HG02610 (cell line): ENCODE data around the gene ACTL6B.

ENCODE experiments used
- ATAC-seq: cut with Tn5 transposase; IDR thresholded peaks from one replicate; pipeline ENCODE4 v1.9.1; 2021; ENCODE audit warnings: mild to moderate bottlenecking, moderate library complexity; ENCODE audit not compliant: unreplicated experiment

Gene ACTL6B

DNA sequence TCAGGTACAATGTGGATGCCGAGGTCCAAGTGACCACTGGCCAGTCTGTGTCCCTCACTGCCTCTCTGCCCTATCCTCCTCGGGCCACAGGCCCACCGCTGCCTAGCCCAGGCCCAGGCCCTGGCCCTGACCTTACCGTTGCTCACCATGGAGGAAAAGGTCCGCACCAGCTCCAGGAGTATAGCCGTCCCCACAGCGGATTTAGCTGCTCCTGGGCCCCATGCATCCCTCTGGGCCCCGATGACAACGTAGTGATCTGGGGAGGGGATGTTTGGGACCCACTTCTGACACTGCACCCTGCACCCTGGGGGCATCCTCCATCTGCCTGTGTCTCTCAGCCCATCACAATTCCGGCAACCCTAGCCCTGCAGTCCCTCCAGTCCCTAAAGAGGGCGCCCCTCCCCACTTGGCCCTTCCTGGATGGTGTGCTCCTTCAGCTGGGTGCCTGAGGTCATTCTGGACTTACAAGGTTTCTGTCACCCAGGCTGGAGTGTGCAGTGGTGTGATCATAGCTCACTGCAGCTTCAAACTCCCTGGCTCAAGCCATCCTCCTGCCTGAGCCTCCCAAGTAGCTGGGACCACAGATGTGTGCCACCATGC lies 27.0 kb downstream of the ACTL6B start:
- no peak for ATAC-seq

DNA sequence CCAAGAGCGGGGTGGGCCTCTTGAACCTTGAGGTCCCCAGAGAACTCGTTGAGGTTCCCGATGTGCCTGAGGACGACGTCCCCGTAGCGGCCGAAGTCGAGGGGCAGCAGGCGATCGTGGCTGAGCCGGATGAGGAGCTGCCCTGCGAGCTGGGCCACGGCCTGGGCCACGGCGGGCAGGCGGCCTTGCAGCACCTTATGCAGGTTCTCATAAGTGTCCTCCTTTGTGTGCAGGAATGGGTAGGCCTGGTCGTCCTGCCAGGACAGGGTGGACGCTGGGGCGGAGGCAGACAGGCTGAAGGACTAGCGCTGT lies 29.1 kb downstream of the ACTL6B start:
- no peak for ATAC-seq

DNA sequence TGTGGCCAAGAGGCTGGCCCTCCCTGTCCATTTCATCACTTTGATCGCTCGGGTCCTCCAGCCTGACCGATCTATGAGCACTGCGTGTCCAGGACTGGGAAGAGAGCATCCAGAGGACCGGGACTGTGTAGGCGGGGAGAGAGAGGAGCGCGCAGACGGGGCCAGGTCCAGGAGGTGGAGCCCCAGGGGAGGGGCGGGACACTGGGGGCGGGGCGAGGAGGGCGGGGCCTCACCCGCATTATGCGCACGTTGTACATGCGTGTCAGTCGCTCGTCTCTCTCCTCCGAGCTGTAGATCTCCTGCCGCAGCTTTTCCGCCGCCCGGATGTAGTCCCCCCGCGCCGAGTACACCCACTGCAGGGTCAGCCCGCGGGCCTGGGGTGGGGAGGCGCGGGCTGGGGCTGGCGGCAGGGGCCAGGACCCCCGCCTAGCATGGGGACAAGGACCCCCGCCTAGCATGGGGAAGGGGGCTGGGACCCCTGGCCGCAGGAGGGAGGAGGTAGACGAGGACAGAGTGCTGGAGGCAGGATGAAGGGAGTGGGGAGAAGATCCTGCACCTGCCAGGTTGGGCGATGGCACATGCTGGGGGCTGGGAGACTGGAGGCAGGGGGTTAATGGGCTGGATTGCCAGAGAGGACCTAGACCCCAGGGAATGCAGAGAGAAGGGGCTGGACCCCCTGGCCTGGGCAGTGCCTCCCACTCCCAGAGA lies 29.6 kb downstream of the ACTL6B start:
- ATAC-seq, result peak; percentile 79

DNA sequence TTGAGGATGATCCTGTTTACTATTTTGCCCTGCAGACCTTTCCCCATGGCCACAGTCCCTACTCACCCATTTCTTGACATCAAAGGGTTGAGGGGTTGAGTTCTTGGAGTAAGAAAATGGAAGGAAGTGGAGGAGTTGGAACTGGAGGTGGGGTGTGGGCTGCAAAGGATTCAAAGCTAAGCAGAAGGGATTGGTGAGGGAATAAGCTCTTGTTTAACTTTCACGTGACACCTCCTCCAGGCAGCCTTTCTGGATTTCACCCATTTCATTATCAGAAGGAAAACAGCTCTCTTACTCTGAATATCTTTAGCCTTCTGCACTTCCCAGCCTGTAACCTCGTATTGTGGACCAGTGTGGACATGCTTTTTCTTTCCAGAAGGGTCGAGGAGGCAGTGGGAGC lies 30.2 kb downstream of the ACTL6B start:
- ATAC-seq, result no peak

DNA sequence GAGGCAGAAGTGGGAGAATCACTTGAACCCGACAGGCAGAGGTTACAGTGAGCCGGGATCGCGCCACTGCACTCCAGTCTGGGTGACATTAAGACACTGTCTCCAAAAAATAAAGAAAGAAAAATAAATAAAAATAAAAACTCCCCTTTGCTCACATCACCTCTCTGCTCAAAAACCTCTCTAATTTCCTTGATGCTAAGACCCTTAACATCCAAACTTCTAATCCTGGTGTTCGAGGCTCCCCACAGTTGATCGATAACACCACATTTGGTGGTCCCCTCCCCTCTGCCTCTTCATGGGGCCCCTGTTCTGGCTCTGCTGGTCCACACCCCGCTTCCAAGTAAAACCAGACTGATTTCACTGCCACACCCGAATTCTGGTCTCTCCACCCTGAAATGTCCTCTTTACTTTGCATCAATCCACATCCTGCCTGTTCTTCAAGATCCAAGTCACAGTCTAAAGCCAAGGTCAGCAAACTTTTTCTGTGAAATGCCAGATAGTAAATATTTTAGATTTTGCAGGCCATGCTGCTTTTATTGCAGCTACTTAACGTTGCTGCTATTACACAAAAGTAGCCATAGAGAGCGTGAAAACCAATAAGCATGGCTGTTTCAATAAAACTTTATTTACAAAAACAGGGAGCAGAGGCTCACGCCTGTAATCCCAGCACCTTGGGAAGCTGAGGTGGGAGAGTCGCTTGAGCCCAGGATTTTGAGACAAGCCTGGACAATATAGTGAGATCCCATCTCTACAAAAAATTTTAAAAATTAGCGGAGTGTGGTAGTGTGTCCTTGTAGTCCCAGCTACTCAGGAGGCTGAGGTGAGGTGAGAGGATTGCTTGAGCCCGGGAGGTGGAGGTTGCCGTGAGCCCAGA lies 32.1 kb downstream of the ACTL6B start:
- no peak for ATAC-seq

DNA sequence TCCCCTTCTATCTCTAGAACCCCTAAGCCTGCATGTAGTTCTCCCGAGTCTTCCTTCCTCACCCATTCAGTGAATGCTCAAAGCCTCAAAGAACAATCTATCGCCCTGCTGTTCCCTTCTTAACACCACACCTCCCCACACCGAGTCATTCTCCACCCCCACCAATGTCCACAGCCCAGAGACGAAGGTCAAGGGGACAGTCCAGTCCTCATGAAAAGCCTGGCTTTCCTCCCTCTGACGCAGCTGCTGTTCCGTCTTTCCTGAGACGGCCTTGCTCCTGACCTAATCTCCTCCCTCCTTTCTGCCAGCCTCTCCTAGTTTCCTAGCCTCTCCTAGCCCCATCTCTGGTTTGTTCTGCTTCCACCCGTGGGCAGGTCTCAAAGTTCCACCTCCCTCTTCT lies 34.7 kb downstream of the ACTL6B start:
- ATAC-seq, result no peak

DNA sequence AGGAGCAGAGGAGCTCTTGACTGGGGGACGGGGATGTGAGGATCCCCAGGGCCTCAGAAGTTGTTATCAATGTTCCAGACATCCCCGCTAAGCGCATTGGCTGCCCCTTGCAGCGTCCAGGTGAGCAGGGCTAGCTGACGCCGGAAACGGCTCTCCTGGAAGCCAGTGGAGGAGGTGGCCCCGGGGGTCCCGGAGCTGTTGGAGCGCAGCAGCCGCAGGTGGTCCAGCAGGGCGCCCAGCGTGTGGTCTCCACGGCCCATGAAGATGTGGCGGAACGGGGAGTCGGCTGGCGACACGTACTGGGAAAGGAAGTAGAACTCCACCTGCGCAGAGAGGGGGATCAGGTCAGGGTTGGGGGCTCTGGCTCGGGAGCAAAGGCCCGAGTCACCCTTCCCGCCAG lies 35.4 kb downstream of the ACTL6B start:
- ATAC-seq, result no peak

DNA sequence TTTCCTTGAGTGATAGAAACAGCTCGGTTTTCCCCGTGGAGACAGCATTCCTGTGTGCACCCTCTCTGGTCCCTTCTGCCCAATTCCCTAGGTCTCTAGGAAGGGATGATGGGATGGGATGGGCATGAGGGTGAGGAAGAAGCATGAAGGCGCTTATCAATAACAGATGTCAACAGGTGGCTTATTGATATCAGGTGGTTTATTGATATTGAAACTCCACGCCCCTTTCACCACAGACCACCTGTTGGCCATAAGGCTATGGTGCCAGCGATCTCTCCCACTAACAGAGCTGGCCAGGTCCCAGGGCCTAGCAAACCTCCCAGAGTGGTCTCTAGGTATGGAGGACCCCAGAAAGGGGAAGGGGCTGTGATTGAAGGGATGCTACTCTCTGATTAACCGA lies 36.0 kb downstream of the ACTL6B start:
- ATAC-seq, result no peak

DNA sequence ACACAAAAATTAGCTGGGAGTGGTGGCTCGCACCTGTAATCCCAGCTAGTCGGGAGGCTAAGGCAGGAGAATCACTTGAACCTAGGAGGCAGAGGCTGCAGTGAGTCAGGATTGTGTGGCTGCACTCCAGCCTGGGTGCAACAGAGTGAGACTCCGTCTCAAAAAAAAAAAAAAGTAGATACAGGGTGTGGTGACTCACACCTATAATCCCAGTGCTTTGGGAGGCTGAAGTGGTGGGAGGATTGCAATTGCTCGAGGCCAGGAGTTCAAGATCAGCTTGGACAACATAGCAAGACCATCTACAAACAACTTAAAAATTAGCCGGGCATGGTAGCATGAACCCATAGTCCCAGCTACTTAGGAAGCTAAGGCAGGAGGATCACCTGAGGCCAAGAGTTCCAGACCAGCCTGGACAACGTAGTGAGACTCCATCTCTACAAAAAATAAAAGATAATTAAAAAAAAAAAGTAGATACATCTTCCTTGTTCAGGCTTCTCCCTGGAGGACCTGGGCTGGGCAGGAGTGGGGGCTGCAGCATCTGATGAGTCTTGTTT lies 41.9 kb downstream of the ACTL6B start:
- ATAC-seq, result no peak

DNA sequence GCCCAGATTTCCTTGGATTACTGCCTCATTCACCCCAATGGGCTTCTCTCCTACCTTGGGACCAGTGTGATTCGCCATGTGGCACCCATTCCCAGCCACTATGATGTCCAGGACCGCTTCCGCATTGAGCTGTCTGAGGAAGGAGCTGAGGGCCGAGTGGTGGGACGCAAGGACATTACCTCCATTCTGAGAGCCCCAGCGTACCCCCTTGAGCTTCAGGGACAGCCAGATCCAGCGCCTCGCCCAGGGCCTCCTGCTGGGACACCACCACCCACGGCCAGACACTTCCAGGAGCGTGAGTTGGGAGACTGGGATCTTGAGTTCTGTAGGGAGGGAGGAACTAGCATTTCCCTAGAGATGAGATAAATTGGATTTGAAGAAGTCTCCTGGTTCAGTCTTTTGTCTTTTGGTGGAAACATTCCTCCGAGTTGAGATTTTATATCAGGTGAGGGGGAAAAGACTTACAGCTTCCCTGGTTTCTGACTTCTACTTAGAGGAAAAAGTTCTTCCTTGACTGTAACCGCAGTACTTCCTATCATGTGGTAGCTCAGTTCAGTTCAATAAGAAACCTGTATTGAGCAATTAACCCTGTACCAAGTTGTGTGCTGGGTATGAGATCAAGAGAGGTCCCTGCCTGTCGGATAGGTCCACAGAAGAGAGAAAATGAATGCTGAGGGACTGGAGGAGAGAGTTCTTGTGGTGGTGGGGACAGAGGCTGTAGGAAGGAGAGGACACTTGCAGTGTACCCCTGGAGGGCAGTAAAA lies 42.7 kb downstream of the ACTL6B start:
- ATAC-seq, result no peak

DNA sequence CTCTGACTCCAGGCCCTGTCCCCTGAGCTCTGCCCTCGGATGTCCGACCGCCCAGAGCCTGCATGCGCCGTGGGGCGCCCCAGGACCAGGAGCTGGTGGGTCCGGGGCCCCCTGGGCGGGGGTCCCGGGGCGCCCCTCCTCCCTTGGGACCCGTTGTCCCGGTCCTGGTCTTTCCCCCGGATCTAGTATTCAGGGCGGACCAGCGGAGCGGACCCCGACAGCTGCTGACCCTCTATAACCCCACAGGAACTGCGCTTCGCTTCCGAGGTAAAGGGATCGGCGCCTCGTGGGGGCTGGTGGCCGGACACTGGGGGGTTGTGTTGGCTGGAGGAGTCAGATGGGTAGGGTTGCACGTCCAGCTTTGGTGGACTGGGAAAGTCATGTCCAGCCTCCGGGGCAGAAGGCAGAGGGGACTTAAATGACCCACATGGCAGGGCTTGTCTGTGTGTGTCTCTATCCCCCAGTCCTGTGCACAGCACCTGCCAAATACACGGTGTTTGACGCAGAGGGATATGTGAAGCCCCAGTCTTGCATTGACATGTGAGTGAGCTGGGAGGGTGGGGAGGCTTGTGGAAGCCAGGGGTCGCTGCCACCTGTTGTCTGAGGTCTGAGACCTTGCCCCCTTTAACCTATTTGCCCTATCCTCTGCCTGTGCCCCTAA lies 43.4 kb downstream of the ACTL6B start:
- no peak for ATAC-seq

DNA sequence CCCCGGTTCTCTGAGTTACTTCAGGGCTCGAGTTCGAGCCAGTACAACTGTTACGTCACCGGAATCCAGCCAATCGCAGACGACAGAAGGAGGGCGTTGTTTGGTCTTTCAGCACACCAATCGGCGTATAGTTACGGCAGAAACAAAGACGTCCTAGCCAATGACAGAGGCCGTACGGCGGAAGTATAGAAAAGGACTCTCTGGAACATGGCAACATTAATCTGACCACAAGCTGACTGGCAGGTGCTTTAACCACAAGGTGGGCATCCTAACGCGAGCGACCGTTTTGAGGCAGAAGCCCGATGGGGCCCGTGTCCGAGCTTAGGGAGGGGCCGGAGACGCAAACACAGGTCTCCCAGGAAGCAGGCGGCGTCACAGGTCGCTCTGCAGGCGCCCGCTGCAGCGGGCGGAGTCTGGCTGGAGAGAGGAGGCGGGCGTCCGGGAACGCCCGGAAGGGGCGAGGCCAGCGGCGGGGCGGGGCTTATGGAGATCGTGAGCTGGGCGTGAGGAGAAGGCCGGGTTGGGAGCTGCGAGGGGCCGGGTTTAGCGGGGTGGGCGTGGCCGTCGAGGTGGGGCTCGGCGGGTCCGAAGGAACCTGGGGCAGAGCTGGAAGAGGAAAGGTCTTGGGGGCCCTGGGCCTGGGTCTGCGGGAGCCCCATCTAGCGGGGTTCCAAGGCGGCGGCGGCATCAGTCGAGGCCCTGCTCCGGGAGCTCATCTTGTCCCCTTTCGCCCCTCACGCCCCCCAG lies 44.1 kb downstream of the ACTL6B start, which contains the start of gene MOSPD3:
MOSPD3 (plus strand) TSS at position 558 of the 747 bp plus-strand sequence. CDS start 252 bp downstream, outside the sequence.
- peak; percentile 90 for ATAC-seq

DNA sequence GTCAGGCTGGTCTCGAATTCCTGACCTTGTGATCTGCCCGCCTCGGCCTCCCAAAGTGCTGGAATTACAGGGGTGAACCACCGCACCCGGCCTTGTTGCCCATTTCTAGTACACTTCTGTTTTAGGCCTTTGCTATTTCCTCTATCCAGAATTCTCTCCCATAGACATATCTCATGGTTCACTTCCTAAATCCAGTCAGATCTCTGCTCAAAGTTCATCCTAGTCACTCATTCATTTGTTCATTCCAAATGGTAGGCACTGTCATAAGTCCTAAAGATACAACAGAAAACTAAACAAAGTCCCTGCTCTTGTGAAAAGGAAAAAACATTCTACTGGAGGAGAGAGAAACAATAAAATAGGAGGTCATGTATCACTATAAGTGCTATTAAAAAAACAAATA lies 46.3 kb downstream of the ACTL6B start:
- ATAC-seq, result no peak

DNA sequence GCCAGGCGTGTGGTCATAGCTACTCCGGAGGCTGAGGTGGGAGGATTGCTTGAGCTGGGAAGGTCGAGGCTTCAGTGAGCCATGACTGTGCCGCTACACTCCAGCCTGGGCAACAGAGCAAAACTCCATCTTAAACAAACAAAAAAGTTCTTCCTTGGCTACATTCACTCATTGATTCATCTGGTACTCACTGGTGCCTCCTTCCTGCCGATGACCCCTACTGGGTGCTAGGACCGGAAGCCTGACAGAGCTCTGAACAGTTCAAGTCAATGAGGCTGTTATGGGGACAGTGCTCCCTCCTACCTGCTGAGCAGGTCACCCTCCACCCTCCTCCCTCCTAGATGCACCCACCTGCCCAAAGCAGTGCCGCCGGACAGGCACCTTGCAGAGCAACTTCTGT lies 49.1 kb downstream of the ACTL6B start:
- ATAC-seq, result no peak

DNA sequence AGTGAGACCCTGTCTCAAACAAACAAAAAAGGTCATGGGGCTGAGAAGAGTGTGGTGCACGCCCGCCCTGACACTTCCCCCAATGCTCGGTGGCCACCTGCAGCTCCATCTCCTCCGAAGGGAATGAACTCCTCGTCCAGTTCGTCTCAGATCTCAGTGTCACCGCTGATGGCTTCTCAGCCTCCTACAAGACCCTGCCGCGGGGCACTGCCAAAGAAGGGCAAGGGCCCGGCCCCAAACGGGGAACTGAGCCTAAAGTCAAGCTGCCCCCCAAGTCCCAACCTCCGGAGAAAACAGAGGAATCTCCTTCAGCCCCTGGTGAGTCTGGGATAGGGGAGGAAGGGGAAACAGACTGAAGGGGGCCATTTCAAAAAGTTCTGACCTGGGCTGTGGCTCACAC lies 49.9 kb downstream of the ACTL6B start:
- ATAC-seq, result no peak

DNA sequence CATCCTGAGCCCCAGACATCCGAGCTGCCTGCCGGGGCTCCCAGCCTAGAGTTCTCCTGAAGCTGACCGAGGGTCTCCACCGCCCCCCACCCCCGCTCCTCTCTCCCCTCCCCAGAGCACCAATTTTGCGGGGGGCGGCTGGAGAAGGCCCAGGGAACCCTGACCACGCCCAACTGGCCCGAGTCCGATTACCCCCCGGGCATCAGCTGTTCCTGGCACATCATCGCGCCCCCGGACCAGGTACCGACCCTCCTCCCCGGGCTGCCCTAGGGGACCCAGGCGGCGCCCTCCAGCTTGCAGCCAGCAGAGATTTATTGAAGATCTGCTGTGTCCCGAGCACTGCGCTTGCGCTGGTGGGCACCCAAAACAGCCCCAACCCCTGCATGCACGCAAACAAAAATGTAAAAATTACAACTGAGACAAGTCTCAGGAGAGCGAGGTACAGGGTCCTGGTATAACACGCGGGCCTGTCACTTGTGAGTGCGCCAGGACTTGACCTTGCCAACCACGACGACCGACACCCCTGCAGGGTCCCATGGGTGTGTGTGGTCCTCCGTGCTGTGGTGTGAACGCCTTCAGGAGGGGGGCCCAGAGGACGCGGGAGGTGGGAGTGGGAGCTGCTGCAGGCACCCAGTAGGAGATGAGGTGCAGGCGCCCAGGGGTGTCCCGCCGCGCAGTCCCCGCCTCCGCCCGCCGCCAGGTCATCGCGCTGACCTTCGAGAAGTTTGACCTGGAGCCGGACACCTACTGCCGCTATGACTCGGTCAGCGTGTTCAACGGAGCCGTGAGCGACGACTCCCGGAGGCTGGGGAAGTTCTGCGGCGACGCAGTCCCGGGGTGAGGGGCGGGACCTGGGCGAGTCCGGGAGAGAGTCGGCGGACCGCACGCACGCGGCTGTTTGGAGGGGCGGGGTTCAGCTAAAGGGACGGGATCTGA lies 51.0 kb downstream of the ACTL6B start:
- no peak for ATAC-seq

DNA sequence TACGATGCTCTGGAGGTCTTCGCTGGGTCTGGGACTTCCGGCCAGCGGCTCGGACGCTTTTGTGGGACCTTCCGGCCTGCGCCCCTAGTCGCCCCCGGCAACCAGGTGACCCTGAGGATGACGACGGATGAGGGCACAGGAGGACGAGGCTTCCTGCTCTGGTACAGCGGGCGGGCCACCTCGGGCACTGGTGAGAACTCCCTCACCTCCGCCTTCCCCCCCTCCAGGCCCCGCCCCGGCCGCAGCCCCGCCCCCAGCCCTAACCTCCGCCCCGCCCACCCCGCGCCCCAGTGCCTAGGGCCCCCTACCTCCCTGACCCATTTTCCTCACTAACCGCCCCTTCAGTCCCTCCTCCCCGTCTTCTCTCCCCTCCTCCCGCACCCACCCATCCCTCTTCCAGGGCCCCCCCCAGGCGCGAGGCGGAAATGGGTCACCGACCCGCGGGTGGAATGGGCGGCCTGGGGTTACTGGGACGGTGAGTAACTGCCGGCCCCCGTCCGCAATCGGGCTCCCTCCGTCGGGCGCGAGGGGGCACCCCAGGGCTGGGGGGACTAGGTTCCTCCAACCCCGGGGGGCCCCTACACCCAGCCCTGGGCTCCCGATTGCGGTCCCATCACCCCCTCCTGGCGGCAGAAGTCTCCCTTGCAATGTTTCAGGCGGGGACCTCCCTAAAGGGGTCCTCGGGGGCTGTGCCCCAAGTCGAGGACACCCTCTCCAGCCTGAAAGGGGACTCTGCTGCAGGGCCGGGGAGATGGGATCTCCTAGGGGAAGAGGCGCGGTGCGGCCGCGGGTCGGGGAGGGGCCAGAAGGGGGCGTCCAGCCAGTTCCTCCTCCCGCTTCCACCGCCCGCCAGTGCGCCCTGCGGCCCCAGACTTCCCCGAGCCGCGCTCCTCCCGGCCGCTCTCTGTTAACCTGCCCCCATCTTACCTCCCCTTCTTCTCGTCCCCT lies 51.9 kb downstream of the ACTL6B start:
- ATAC-seq, result peak; percentile 58

DNA sequence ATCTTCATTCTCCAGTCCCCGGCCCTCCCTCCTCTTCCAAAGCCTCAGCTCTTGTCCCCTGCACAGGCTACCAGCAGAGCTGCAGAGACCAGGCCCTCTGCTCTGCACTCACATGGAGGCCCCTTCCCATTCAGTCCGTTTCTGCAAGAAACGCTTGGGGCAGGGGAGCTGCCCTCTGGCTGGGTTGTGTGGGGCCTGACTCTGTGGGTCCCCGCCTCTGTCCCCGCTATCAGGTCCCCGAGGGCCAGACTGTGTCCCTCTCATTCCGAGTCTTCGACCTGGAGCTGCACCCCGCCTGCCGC lies 52.6 kb downstream of the ACTL6B start:
- peak; percentile 13 for ATAC-seq
